ENCODE data around the gene ICA1.

ICA1 gene

GRCh38 chr7:8175929-8176369 lies 86.0 kb downstream of the ICA1 start:
- H3K4me1 ChIP-seq (ENCODE audit: control insufficient read depth, insufficient read depth, low read length): no peaks in the 10 kb centered on the region

GRCh38 chr7:8172372-8173354 lies 89.3 kb downstream of the ICA1 start:
- Histone ChIP-seq H3K36me3 (ENCODE audit: control insufficient read depth in 2 of 2, insufficient read depth in 1 of 2, low read length in 2 of 2) (no peaks in the 10 kb centered on the region), H3K4me3 (ENCODE audit: low read depth, low read length) (no peak overlapping the region), H3K9me3 (ENCODE audit: control insufficient read depth, insufficient read depth, low read depth, low read length) (no peaks in the 10 kb centered on the region), H3K27ac (ENCODE audit: extremely low read depth, low read depth, low read length) (no peak overlapping the region), H3K4me1 (ENCODE audit: control insufficient read depth, insufficient read depth, low read length) (no peaks in the 10 kb centered on the region)
- CTCF ChIA-PET: no interaction called here
- POLR2A ChIA-PET: no interaction called here
- TF ChIP-seq ZNF664 (tag by site-specific recombination; IDR thresholded peaks at IDR 0.05) (no peak), ZNF274 (IDR thresholded peaks at IDR 0.05; ENCODE audit: low read length) (no peak), ZNF274 (tag by site-specific recombination; IDR thresholded peaks at IDR 0.05; ENCODE audit: borderline replicate concordance) (no peak), ZNF148 (tag by site-specific recombination; IDR thresholded peaks at IDR 0.05; ENCODE audit: borderline replicate concordance) (no peak), ZNF426 (tag by site-specific recombination; IDR thresholded peaks at IDR 0.05) (no peak), AEBP2 (tag by site-specific recombination; IDR thresholded peaks at IDR 0.05; ENCODE audit: borderline replicate concordance) (no peak), TCF7L2 (IDR thresholded peaks at IDR 0.05; ENCODE audit: borderline replicate concordance, low read depth, low read length) (no peak), ZNF433 (tag by site-specific recombination; IDR thresholded peaks at IDR 0.05; ENCODE audit: low read depth) (no peak), ZNF660 (tag by site-specific recombination; IDR thresholded peaks at IDR 0.05) (no peak)
- TF ChIP-seq, protein P1, sequence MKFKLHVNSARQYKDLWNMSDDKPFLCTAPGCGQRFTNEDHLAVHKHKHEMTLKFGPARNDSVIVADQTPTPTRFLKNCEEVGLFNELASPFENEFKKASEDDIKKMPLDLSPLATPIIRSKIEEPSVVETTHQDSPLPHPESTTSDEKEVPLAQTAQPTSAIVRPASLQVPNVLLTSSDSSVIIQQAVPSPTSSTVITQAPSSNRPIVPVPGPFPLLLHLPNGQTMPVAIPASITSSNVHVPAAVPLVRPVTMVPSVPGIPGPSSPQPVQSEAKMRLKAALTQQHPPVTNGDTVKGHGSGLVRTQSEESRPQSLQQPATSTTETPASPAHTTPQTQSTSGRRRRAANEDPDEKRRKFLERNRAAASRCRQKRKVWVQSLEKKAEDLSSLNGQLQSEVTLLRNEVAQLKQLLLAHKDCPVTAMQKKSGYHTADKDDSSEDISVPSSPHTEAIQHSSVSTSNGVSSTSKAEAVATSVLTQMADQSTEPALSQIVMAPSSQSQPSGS (tag by site-specific recombination; IDR thresholded peaks at IDR 0.05; ENCODE audit: low read depth): no peak
- TF ChIP-seq, protein P2, sequence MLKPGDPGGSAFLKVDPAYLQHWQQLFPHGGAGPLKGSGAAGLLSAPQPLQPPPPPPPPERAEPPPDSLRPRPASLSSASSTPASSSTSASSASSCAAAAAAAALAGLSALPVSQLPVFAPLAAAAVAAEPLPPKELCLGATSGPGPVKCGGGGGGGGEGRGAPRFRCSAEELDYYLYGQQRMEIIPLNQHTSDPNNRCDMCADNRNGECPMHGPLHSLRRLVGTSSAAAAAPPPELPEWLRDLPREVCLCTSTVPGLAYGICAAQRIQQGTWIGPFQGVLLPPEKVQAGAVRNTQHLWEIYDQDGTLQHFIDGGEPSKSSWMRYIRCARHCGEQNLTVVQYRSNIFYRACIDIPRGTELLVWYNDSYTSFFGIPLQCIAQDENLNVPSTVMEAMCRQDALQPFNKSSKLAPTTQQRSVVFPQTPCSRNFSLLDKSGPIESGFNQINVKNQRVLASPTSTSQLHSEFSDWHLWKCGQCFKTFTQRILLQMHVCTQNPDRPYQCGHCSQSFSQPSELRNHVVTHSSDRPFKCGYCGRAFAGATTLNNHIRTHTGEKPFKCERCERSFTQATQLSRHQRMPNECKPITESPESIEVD (tag by site-specific recombination; IDR thresholded peaks at IDR 0.05): no peak
- TF ChIP-seq, protein P3, sequence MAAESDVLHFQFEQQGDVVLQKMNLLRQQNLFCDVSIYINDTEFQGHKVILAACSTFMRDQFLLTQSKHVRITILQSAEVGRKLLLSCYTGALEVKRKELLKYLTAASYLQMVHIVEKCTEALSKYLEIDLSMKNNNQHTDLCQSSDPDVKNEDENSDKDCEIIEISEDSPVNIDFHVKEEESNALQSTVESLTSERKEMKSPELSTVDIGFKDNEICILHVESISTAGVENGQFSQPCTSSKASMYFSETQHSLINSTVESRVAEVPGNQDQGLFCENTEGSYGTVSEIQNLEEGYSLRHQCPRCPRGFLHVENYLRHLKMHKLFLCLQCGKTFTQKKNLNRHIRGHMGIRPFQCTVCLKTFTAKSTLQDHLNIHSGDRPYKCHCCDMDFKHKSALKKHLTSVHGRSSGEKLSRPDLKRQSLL (tag by site-specific recombination; IDR thresholded peaks at IDR 0.05): no peak
- TF ChIP-seq, protein P4, sequence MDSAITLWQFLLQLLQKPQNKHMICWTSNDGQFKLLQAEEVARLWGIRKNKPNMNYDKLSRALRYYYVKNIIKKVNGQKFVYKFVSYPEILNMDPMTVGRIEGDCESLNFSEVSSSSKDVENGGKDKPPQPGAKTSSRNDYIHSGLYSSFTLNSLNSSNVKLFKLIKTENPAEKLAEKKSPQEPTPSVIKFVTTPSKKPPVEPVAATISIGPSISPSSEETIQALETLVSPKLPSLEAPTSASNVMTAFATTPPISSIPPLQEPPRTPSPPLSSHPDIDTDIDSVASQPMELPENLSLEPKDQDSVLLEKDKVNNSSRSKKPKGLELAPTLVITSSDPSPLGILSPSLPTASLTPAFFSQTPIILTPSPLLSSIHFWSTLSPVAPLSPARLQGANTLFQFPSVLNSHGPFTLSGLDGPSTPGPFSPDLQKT (IDR thresholded peaks at IDR 0.05; ENCODE audit: borderline replicate concordance, low read depth, low read length): no peak

More at GRCh38 chr7:8175929-8176369, 86.0 kb downstream of the ICA1 start:
- POLR2A ChIA-PET: no interaction called here
- CTCF ChIA-PET: interaction anchor here (0.8 kb wide), 1 partner anchor 14 kb away, joined by 3 read pairs; no protein-coding TSS in a partner anchor
- Histone ChIP-seq H3K27ac (ENCODE audit: extremely low read depth, low read depth, low read length) (no peak overlapping the region), H3K4me3 (ENCODE audit: low read depth, low read length) (no peak overlapping the region), H3K9me3 (ENCODE audit: control insufficient read depth, insufficient read depth, low read depth, low read length) (no peaks in the 10 kb centered on the region), H3K36me3 (ENCODE audit: control insufficient read depth in 2 of 2, insufficient read depth in 1 of 2, low read length in 2 of 2) (no peaks in the 10 kb centered on the region)
- TF ChIP-seq, protein P5, sequence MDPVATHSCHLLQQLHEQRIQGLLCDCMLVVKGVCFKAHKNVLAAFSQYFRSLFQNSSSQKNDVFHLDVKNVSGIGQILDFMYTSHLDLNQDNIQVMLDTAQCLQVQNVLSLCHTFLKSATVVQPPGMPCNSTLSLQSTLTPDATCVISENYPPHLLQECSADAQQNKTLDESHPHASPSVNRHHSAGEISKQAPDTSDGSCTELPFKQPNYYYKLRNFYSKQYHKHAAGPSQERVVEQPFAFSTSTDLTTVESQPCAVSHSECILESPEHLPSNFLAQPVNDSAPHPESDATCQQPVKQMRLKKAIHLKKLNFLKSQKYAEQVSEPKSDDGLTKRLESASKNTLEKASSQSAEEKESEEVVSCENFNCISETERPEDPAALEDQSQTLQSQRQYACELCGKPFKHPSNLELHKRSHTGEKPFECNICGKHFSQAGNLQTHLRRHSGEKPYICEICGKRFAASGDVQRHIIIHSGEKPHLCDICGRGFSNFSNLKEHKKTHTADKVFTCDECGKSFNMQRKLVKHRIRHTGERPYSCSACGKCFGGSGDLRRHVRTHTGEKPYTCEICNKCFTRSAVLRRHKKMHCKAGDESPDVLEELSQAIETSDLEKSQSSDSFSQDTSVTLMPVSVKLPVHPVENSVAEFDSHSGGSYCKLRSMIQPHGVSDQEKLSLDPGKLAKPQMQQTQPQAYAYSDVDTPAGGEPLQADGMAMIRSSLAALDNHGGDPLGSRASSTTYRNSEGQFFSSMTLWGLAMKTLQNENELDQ (tag by site-specific recombination; IDR thresholded peaks at IDR 0.05; ENCODE audit: low read depth): no peak
- TF ChIP-seq ZNF530 (tag by site-specific recombination; IDR thresholded peaks at IDR 0.05; ENCODE audit: low read depth): no peak

Data from HEK293 (cell line).